Mesenchymal stem cell (in vitro differentiated cells and primary cell): ENCODE measurements around the gene CDKN3.

Experiments
- DNase-seq: peaks from one replicate; pipeline ENCODE4 v3.0.0-alpha.2; 2013
- H2AFZ ChIP-seq: one replicate; pipeline ENCODE4 v1.6.1; 2013; ENCODE audit warnings: low read depth, mild to moderate bottlenecking, control low read depth, inconsistent platforms, low read length, moderate library complexity
- H2AK5ac ChIP-seq: 2 replicates; pipeline ENCODE4 v1.6.1; 2013; ENCODE audit warnings: low read length, moderate library complexity, mild to moderate bottlenecking, inconsistent platforms; ENCODE audit not compliant: severe bottlenecking
- H2BK120ac ChIP-seq: one replicate; pipeline ENCODE4 v1.6.1; 2013; ENCODE audit warnings: low read depth, mild to moderate bottlenecking, inconsistent platforms, low read length, moderate library complexity
- H2BK12ac ChIP-seq, 2 experiments: one replicate each; pipeline ENCODE4 v1.6.1; 2013; ENCODE audit warnings: inconsistent platforms in 2 of 2, low read length in 2 of 2, mild to moderate bottlenecking in 2 of 2, moderate library complexity in 2 of 2, control low read depth in 1 of 2
- H2BK15ac ChIP-seq: one replicate; pipeline ENCODE4 v1.6.1; 2013; ENCODE audit warnings: mild to moderate bottlenecking, low read depth, inconsistent platforms; ENCODE audit not compliant: poor library complexity, severe bottlenecking
- H2BK5ac ChIP-seq: 2 replicates; pipeline ENCODE4 v1.6.1; 2013; ENCODE audit warnings: low read depth, mild to moderate bottlenecking, low read length, control low read depth, inconsistent platforms; ENCODE audit not compliant: poor library complexity, severe bottlenecking
- H3K14ac ChIP-seq, 2 experiments: one replicate each; pipeline ENCODE4 v1.6.1; 2013; ENCODE audit warnings: inconsistent platforms in 2 of 2, low read length in 2 of 2, control low read depth in 1 of 2, mild to moderate bottlenecking in 1 of 2, moderate library complexity in 1 of 2
- H3K18ac ChIP-seq, 2 experiments: one replicate each; pipeline ENCODE4 v1.6.1; 2013; ENCODE audit warnings: inconsistent platforms in 2 of 2, low read length in 2 of 2, control low read depth in 1 of 2, low read depth in 1 of 2, mild to moderate bottlenecking in 1 of 2
- H3K23ac ChIP-seq, 2 experiments: one replicate each; pipeline ENCODE4 v1.6.1; 2013; ENCODE audit warnings: inconsistent platforms in 2 of 2, low read length in 2 of 2, mild to moderate bottlenecking in 2 of 2, moderate library complexity in 2 of 2, control low read depth in 1 of 2
- H3K27ac ChIP-seq: 2 replicates; pipeline ENCODE4 v1.5.1; 2013; ENCODE audit warnings: mild to moderate bottlenecking, moderate library complexity, low read length, control low read depth, inconsistent platforms; ENCODE audit not compliant: poor library complexity, severe bottlenecking
- H3K27me3 ChIP-seq, 2 experiments: 2 replicates each; pipeline versions ENCODE4 v1.6.1 to v1.7.0; 2013; ENCODE audit warnings: low read length in 2 of 2, mild to moderate bottlenecking in 2 of 2, moderate library complexity in 2 of 2, control low read depth in 1 of 2, inconsistent platforms in 1 of 2; ENCODE audit not compliant: control insufficient read depth in 1 of 2, insufficient read depth in 1 of 2
- H3K36me3 ChIP-seq, 2 experiments: 2 replicates each; pipeline versions ENCODE4 v1.6.1 to v1.7.0; 2013; ENCODE audit warnings: low read length in 2 of 2, control low read depth in 1 of 2, inconsistent platforms in 1 of 2, low read depth in 1 of 2, mild to moderate bottlenecking in 1 of 2; ENCODE audit not compliant: insufficient read depth in 2 of 2, control insufficient read depth in 1 of 2
- H3K4ac ChIP-seq, 2 experiments: one replicate each; pipeline ENCODE4 v1.6.1; 2013; ENCODE audit warnings: inconsistent platforms in 2 of 2, low read length in 2 of 2, mild to moderate bottlenecking in 2 of 2, moderate library complexity in 2 of 2, control low read depth in 1 of 2, low read depth in 1 of 2
- H3K4me1 ChIP-seq: 2 replicates; pipeline ENCODE4 v1.6.1; 2013; ENCODE audit warnings: low read depth, low read length, control low read depth; ENCODE audit not compliant: control insufficient read depth, insufficient read depth
- H3K4me2 ChIP-seq: 2 replicates; pipeline ENCODE4 v1.6.1; 2013; ENCODE audit warnings: low read length, mild to moderate bottlenecking, inconsistent platforms; ENCODE audit not compliant: poor library complexity, severe bottlenecking
- H3K4me3 ChIP-seq, 2 experiments: 2 replicates each; pipeline versions ENCODE4 v1.5.1 to v1.7.0; 2013; ENCODE audit warnings: low read length in 2 of 2, mild to moderate bottlenecking in 2 of 2, control low read depth in 1 of 2, low read depth in 1 of 2; ENCODE audit not compliant: insufficient read depth in 1 of 2
- H3K79me1 ChIP-seq: replicated peaks from 2 replicates; pipeline ENCODE4 v1.6.1; 2013; ENCODE audit warnings: mild to moderate bottlenecking, control low read depth, low read length, inconsistent platforms; ENCODE audit not compliant: poor library complexity, severe bottlenecking
- H3K9ac ChIP-seq: 2 replicates; pipeline ENCODE4 v1.7.0; 2013; ENCODE audit warnings: mild to moderate bottlenecking, low read length, moderate library complexity
- H3K9me3 ChIP-seq: 2 replicates; pipeline ENCODE4 v1.7.0; 2013; ENCODE audit warnings: mild to moderate bottlenecking, low read length; ENCODE audit not compliant: control insufficient read depth
- H4K8ac ChIP-seq: one replicate; pipeline ENCODE4 v1.6.1; 2013; ENCODE audit warnings: inconsistent platforms, mild to moderate bottlenecking, low read length, moderate library complexity
- H4K91ac ChIP-seq: one replicate; pipeline ENCODE4 v1.6.1; 2013; ENCODE audit warnings: mild to moderate bottlenecking, low read length, inconsistent platforms
- WGBS: methylation state at CpG from one replicate; pipeline ENCODE4 v1.1.7; 2013; ENCODE audit warnings: mixed read lengths; 5-methylcytosine and 5-hydroxymethylcytosine counted together

The CDKN3 gene

DNA sequence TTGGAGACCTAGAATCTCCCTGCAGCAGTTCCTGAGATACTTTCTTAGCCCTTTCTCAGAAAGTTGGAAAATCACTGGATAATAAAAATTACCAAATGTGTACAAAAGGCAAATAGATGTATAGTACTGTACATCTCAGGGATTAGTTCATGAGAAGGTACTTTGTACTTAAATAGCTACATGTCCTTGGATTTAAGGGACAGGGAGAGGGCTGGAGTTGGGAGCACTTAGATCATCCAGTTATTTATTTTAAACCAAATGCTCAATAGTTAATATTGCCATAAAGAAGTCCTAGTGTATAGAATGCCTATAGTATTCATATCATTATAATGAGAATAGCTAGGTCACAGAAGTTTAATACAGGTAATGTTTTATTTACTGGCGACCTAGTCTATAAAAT is 13.4 kb downstream of the CDKN3 start:
- H3K18ac ChIP-seq = no peak overlapping the region
- no peak overlapping the region for H2AFZ ChIP-seq
- WGBS = no CpG with 5 or more reads among the region's 1 CpG
- no peak overlapping the region for H2BK12ac ChIP-seq
- no peak overlapping the region for H4K8ac ChIP-seq
- H2AK5ac ChIP-seq = no peak overlapping the region
- H3K4me1 ChIP-seq = no peaks in the 10 kb centered on the region
- H3K23ac ChIP-seq = no peak overlapping the region
- no peak overlapping the region for H3K27ac ChIP-seq
- no peak overlapping the region for H3K9ac ChIP-seq
- H3K14ac ChIP-seq = no peak overlapping the region
- no peaks in the 10 kb centered on the region for H3K9me3 ChIP-seq
- no peaks in the 10 kb centered on the region for H3K27me3 ChIP-seq
- H4K91ac ChIP-seq = no peak overlapping the region
- no peak overlapping the region for H3K4me2 ChIP-seq
- DNase-seq = no peak
- no peak overlapping the region for H2BK15ac ChIP-seq
- no peak overlapping the region for H2BK5ac ChIP-seq
- no peak overlapping the region for H3K4ac ChIP-seq
- peaks cover 2% of the 10 kb centered on the region for H3K79me1 ChIP-seq
- no peak overlapping the region for H3K4me3 ChIP-seq
- H2BK120ac ChIP-seq = no peak overlapping the region
- H3K36me3 ChIP-seq = peaks cover 0 to 15% of the 10 kb centered on the region in 2 experiments

DNA sequence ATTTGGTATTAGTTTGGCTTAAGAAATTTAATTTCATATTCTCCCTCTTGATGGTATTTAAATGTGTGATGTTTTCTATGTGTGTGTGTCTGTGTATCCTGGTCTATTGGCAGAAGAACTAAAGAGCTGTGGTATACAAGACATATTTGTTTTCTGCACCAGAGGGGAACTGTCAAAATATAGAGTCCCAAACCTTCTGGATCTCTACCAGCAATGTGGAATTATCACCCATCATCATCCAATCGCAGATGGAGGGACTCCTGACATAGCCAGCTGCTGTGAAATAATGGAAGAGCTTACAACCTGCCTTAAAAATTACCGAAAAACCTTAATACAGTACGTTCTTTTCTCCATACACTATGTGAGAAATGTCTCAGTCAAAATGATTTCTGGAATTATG is 14.6 kb downstream of the CDKN3 start:
- Histone ChIP-seq H2BK5ac (no peak overlapping the region), H3K14ac (no peak overlapping the region)

DNA sequence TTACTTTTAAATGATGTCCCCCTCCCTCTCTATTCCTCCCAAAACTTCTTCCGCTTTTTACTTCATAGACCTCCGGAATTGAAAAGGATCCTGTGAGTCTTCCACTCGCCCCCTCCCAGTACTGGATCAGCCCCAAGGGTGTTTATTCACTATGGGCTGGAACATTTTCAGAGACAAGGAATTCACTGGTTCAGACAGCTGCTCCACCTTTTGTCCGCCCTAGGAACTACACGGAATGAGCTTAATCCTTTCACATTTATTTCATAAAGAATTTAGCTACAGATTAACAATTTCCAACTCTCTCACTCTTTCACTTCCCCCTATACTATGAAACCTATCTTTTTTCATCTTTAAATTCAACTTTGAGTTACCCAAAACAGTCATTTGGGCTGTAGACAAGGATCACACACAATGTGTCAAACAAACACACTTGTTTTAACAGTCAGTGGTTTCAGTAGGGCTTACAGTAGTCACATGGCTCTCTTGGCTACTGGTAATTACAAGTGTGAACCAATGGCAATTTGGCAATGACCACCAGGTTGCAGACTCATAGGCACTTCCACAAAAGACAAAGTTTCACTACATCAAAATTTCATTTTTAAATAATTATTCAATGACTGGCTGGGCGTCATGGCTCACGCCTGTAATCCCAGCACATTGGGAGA is 23.8 kb downstream of the CDKN3 start:
- Histone ChIP-seq H2AK5ac (no peak overlapping the region), H3K9me3 (no peaks in the 10 kb centered on the region), H3K4me2 (no peak overlapping the region), H3K79me1 (peaks cover 1% of the 10 kb centered on the region), H2BK5ac (no peak overlapping the region), H3K18ac (no peak overlapping the region), H3K23ac (no peak overlapping the region), H3K14ac (no peak overlapping the region), H3K27ac (no peak overlapping the region), H3K27me3 (no peaks in the 10 kb centered on the region), H4K91ac (no peak overlapping the region), H3K9ac (peak overlapping the region; percentile 67), H2BK120ac (no peak overlapping the region), H2BK15ac (no peak overlapping the region), H2AFZ (no peak overlapping the region), H3K4ac (no peak overlapping the region), H3K4me3 (no peak overlapping the region), H4K8ac (no peak overlapping the region), H2BK12ac (no peak overlapping the region), H3K36me3 (peaks cover 0 to 41% of the 10 kb centered on the region in 2 experiments), H3K4me1 (no peaks in the 10 kb centered on the region)
- DNase-seq = peak; percentile 72
- WGBS = 53% methylated on average over 7 of the region's 7 CpGs

More for the DNA sequence above, 14.6 kb downstream of the CDKN3 start:
- H3K23ac ChIP-seq = no peak overlapping the region
- H2BK120ac ChIP-seq = no peak overlapping the region
- H3K27ac ChIP-seq = no peak overlapping the region
- H3K79me1 ChIP-seq = peaks cover 2% of the 10 kb centered on the region
- no peak overlapping the region for H3K4ac ChIP-seq
- no peak overlapping the region for H3K9ac ChIP-seq
- H2BK15ac ChIP-seq = no peak overlapping the region
- no peak overlapping the region for H2AK5ac ChIP-seq
- H4K8ac ChIP-seq = no peak overlapping the region
- H3K36me3 ChIP-seq = peaks cover 0 to 15% of the 10 kb centered on the region in 2 experiments
- DNase-seq = no peak
- no peaks in the 10 kb centered on the region for H3K9me3 ChIP-seq
- H3K4me1 ChIP-seq = no peaks in the 10 kb centered on the region
- no peak overlapping the region for H2BK12ac ChIP-seq
- no peak overlapping the region for H3K4me2 ChIP-seq
- H3K18ac ChIP-seq = no peak overlapping the region
- no peak overlapping the region for H4K91ac ChIP-seq
- WGBS = 100% methylated on average over 1 of the region's 3 CpGs
- H3K4me3 ChIP-seq = no peak overlapping the region
- H3K27me3 ChIP-seq = no peaks in the 10 kb centered on the region
- H2AFZ ChIP-seq = no peak overlapping the region

DNA sequence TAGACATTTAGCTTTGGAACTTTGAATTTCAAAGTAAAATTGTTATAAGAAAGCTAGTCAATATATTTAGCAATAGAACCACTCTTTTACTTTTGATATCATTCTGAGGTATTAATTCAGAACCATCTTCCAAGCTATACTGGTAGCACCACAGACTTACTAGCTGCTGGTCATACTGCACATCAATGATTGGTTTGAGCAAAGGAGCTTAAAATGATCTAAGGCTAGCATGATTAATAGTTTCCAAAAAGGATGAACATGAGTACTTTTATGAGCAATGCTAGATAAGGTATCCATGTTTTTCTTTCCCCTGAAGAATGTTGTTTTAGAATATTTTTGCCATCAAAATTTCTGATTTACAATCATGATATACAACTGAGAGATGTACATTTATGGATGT is 27.2 kb downstream of the CDKN3 start:
- no peak overlapping the region for H4K91ac ChIP-seq
- H3K18ac ChIP-seq = no peak overlapping the region
- DNase-seq = no peak
- no peak overlapping the region for H3K9ac ChIP-seq
- no peak overlapping the region for H2BK15ac ChIP-seq
- H3K36me3 ChIP-seq = peaks cover under 1 to 59% of the 10 kb centered on the region in 2 experiments
- no peak overlapping the region for H2BK12ac ChIP-seq
- no peak overlapping the region for H3K27ac ChIP-seq
- no peak overlapping the region for H2AFZ ChIP-seq
- H4K8ac ChIP-seq = no peak overlapping the region
- no peak overlapping the region for H3K4ac ChIP-seq
- no peak overlapping the region for H2AK5ac ChIP-seq
- no peak overlapping the region for H3K4me3 ChIP-seq
- H3K9me3 ChIP-seq = no peaks in the 10 kb centered on the region
- H3K79me1 ChIP-seq = peaks cover 4% of the 10 kb centered on the region
- no peak overlapping the region for H3K4me2 ChIP-seq
- no peak overlapping the region for H2BK5ac ChIP-seq
- H3K14ac ChIP-seq = no peak overlapping the region
- H3K23ac ChIP-seq = no peak overlapping the region
- no peak overlapping the region for H2BK120ac ChIP-seq
- H3K4me1 ChIP-seq = no peaks in the 10 kb centered on the region
- no peaks in the 10 kb centered on the region for H3K27me3 ChIP-seq
